ENCODE data around the gene C6orf136.

The C6orf136 gene

GRCh38 chr6:30615958-30616810 is 30.7 kb upstream of the C6orf136 start:
- peak; percentile 27 for DNase-seq (ENCODE audit: low read depth)

DNA sequence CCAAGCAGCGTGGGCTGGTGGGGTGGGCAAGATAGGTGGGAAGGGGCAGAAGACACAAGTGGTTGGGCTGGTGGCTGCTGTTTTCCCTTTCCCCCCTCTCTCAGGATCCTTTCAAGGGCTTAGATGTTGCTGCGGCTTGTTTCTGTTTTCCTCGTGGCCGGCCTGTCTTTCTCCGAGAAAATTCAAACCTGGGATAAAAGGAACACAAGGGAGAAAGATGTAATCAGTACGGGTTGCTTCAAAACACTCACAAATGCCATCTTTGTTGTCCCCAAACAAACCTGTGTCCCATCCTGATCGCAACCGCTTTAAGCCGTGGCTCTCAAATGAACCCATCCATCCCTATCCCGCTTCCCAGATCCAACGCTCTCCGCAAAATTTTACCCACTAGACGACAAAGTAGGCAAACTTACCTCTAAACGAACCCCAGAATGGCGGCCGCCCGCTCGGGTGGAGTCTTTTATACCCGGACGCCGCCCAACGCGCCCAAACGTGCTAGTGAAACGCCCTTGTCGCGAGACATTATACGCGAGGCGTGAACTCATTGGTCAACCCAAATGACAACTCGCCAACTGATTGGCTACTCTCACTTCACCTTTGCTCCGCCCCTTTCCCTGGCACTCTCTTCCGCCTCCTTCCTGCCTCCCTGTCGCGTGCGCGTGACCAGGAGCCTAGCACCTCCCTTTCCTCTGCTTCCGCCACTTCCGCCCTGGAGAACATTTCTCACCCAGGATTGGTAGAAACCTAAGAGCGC is 29.9 kb upstream of the C6orf136 start, which contains the start of gene PPP1R10:
PPP1R10 (minus strand) TSS at position 433 of the 754 bp plus-strand sequence. CDS start 7,299 bp downstream, outside the sequence.
- peak; percentile 99 for DNase-seq (ENCODE audit: low read depth)

GRCh38 chr6:30617565-30618269 is 29.2 kb upstream of the C6orf136 start, which contains the start of gene MRPS18B:
Gene MRPS18B (plus strand): TSS chr6:30617840. CDS start chr6:30617866, 26 bp downstream.
- peak; percentile 98 for DNase-seq (ENCODE audit: low read depth)

- DNase-seq (ENCODE audit: low read depth): no peak
These were observed 28.6 kb upstream of the C6orf136 start for GRCh38 chr6:30618270-30618797.

DNA sequence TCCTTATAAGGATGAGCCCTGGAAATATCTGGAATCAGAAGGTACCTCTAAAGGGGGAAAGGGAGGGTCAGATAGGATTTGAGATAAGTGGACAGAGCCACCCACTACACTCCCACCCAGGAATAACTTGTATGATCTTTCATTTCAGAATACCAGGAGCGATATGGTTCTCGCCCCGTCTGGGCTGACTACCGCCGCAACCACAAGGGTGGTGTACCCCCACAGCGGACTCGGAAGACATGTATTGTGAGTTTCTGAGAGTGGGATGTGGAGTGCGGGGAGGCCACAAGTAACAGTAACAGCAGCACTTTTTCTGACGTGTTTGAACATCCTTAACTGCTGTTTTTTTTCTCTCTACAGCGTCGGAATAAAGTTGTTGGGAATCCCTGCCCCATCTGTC is 27.4 kb upstream of the C6orf136 start:
- no peak for DNase-seq (ENCODE audit: low read depth)

DNA sequence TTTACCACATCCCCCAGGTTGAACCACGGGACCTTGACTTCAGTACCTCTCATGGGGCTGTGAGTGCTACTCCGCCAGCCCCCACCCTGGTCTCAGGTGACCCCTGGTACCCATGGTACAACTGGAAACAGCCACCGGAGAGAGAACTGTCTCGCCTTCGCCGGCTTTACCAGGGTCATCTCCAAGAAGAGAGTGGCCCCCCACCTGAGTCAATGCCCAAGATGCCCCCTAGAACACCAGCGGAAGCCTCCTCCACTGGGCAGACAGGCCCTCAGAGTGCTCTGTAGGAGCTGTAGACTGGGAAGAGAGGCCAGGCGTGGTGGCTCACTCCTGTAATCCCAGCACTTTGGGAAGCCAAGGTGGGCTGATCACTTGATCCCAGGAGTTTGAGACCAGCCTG is 21.4 kb upstream of the C6orf136 start:
- no peak for DNase-seq (ENCODE audit: low read depth)

GRCh38 chr6:30626484-30627366 is 20.2 kb upstream of the C6orf136 start, which contains the start of gene ATAT1:
Gene ATAT1 (plus strand): TSS chr6:30626874.
- DNase-seq (ENCODE audit: low read depth): peak; percentile 87

GRCh38 chr6:30635834-30636233 is 11.1 kb upstream of the C6orf136 start:
- DNase-seq (ENCODE audit: low read depth): no peak

- no peak for DNase-seq (ENCODE audit: low read depth)
These were observed 6.5 kb upstream of the C6orf136 start for GRCh38 chr6:30640481-30640880.

- DNase-seq (ENCODE audit: low read depth): no peak
These were observed 5.9 kb upstream of the C6orf136 start for GRCh38 chr6:30641048-30641447.

DNA sequence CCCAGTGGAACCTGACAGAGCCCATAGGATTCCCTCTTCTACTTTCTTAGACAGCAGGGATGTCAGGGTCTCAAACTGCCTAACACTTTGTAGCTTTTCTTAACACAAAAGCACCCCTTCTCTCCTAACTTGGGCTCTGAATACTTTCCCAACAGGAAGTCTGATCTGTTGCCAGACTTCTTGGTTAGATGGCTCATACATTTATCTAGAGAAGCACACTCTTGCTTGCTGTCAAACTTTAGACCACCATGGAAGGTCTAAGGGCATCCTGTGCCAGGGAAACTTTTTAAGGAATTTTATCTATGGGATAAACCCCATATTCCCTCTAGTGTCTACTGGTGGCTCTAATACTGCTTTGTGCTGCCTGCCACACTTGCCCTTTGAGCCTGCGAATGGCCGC is 3.3 kb upstream of the C6orf136 start:
- no peak for DNase-seq (ENCODE audit: low read depth)

DNA sequence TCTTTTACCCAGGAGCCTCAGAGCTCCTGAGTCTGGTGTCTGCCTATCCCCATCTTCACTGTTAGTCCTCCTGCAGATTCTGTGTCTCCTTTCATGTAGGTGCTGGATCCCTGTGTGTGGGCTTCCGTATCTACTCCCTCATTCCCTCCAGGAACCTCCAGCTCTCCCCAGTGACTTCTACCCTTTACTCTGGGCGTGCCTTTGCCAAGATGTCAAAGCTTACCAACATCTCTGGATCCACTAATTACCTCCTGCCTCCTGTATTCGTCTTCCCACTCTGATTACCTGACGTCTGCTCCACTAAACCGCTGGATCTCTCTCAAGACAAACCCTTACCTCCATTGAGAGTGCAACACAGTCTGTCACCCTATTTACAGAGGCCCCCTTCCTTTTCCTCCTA is 2.2 kb upstream of the C6orf136 start:
- no peak for DNase-seq (ENCODE audit: low read depth)

- no peak for DNase-seq (ENCODE audit: low read depth)
These were observed 944 bp upstream of the C6orf136 start for GRCh38 chr6:30645989-30646388.

GRCh38 chr6:30647242-30648116 is 546 bp downstream of the C6orf136 start:
- DNase-seq (ENCODE audit: low read depth): peak; percentile 53

- DNase-seq (ENCODE audit: low read depth): no peak
These were observed 4.2 kb downstream of the C6orf136 start for GRCh38 chr6:30651143-30651542.

- no peak for DNase-seq (ENCODE audit: low read depth)
These were observed 8.1 kb downstream of the C6orf136 start for GRCh38 chr6:30654798-30655742.

DNA sequence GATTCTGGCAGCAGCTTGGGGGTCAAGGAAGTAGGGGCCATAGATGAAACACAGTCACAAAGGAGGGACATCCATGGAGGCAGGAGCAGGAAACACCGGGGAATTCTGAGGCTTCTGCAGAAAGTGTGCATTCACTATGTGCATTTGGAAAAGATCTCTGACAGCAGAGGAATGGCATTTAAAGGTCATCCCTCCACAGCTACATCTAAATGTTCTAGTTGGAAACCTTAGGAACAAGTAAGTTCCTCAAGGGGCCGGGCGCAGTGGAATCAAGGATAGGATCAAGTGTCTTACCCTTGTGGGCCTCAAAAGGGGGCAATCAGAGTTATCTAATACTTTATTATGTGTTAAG is 8.8 kb downstream of the C6orf136 start:
- DNase-seq (ENCODE audit: low read depth): no peak

DNA sequence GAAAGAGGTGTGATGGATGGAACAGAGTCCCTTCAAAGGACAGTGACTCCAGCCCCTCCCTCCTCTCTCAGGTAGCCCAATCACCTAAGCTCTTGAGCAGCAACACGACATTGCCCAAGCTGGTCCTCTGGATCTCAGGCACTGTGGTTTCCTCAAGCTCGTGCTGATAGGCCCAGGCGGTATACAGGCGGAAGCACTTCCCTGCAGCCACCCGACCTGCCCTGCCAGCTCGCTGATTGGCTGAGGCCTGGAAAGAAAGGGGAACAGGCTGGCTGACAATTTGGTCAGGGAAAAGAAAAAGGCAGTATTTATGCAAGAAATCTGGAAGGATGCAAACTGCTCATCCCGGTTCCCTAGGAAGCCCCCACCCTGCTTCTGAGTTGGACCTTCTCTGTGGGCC is 9.6 kb downstream of the C6orf136 start:
- DNase-seq (ENCODE audit: low read depth): no peak

DNA sequence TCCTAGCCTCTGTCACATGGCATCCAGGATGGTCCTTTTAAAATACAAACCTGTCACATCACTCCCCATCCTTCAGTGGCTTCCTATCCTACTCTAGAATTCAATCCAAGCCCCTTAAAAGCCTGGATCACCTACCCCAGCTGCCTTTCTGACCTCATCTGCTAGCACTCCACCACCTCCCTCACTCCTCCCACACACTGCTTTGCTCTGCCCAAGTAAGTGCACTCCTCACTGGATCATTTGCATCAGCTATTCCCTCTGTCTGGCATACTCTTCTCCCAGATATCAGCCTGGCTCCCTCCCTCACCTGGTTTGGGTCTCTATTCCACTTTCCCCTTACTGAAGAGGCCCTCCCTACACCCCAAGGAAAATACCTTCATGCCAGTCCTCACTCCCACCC is 10.5 kb downstream of the C6orf136 start:
- no peak for DNase-seq (ENCODE audit: low read depth)

Measured in T follicular helper cell (primary cell).